ENCODE data around the gene LBH. TPM values are rescaled to one million over a fixed set of nuclear protein-coding genes. Genes with fewer than 3 reads are reported as not detected.

LBH gene
- polyA plus RNA-seq, 1 donor, result 28.6 TPM

DNA sequence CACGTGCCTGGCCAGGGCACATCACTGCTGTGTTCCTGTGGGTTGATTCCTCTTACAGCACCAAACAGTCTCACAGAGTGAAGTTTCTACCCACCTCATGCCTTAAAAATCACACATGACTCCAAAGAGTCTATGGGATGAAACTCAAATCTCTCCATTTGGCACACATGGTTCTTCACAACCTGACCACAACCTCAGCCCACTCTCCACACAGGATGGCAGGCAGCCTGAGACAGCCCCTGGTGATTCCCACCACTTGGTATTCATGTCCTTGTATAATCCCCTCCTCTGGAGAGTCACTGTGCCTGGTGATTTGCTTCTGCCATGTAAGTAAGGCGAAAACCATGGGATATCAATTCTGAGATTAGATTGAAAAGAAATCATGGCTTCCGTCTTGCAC is 46.2 kb downstream of the LBH start:
- DNase-seq, result no peak

DNA sequence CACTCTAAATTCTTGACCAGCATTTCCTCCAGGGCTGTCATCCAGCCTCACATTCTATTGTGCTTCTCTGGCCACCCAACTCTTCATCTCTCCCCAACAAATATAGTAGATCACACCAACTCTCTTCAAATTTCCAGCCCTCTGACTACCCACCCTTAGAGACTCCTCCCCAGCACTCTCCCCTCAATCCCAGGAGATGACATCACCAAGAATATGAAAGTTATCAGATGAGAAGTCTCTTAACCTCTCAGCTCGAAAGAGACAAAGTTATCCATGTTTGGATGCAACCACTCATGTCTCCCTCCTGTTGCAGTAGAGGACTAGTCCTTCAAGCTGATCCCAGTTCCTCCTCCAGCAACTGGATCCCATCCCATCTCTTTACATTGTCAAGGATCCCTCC is 47.1 kb downstream of the LBH start:
- DNase-seq, result no peak

DNA sequence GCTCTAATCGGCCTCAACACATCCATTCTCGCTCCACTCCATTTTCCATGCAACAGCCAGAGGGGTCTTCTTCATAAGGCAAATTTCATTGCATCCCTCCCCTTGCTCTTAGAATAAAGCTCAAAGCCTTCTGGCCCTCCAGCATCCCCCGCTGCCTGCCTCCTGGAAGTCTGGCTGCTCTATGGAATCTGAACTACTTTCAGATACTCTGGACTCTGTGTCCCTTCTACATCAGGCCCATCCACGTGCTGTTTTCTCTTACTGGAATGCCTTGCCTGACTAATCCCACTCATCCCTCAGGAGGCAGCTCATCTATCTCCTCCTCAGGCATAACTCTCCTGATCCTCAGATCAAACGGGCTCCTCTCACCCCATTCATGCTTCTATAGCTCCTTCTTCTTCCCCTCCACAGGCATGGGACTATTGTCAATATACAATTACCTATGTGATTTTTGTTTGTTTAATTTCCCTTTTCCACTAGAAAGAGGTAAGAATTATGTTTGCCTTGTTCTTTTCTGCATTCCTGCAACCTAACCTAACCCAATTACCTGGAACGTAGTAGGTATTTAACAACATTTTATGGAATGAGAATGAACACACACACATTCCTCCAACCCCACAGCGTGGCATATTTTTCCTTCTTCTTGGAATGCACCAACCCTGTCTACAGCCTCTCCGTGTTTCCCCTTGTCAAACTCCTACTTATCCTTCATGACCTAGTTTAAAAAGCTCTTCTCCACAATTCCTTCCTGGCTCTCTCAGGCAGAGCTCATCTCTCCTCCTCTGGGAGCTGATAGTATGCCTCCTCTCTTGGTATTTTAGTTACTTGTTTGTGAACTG is 49.5 kb downstream of the LBH start:
- no peak for DNase-seq

DNA sequence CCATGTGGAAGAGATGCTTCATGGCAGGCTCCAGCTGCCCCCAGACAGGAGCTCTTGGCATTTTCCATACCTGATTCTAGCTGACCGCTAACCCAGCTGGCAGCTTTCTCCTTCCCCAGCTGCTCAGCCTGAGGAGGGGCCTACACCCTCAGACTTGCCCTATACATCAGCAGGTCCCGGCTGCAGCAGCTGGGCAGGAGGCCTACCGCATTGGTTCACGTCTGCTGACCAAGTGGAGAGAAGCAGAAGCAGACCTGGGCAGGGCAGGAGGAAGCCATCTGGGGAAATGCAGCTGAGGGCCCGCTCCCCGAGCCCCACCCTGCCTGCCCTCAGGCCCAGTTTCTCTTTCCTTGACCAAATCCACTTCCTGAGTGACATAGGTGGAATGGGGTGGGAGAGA is 50.7 kb downstream of the LBH start:
- no peak for DNase-seq

DNA sequence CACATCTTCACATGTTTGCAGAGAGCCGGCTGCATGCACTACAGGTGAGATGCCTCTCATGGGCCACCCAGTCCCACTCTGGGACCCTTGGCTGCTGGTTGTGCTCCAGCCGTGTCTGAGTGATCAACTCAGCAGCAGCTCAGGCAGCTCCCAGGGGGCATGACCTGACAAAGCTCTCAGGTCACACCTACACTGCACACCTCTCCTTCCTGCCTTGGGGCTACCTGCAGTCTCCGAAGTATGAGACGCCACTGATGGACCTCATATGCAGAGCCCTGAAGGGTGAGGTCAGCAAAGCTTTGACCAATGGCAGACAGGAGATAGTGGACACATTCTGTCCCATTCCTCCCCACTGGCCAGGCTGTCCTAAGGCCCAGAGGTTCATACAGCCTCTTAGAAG is 51.4 kb downstream of the LBH start:
- DNase-seq, result no peak

DNA sequence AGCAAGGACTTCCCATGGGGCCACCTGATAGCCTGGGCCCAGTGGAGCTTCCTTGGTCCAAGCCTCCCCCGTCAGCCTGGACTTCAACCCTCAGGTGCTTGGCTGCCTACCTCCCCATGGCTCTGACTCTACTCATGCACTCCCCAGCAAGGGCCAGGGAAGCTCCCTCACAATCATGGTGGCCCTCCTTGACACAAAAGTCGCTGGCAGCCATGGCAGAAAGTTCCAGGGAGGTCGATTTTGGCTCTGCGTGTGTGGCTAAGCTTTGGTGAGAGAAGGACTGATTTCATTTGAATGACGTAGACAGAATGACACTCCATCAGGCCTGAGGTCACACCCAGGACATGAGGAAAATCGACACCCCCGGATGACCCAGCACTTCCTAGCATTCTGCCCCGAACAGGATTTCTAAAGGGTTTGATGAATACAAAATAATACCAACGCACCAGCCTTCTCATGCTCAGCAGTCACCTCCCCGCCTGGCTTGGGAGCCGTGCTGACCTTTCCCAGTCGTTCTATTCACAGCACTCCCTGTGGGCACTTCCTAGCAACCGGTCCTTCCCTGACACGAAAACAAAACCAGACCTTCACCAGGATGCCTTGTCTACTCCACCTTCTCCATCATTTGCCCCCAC is 52.7 kb downstream of the LBH start:
- no peak for DNase-seq

DNA sequence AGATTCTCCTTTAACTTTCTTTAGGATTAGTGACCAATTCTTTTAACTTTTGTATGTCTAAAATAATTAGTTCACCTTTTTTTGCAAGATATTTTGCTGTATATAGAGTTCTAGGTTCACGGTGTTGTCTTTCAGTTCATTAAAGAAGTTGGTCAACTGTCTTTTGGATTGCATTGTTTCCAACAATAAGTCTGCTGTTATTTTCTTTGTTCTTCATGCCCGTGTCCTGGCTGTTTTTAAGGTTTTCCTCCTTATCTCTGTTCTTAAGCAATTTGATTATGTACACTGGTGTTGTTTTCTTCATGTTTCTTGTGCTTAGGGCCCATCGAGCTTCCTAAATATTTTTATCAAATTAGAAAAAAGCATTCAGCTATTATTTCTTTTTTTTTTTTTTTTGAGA is 54.4 kb downstream of the LBH start:
- no peak for DNase-seq

DNA sequence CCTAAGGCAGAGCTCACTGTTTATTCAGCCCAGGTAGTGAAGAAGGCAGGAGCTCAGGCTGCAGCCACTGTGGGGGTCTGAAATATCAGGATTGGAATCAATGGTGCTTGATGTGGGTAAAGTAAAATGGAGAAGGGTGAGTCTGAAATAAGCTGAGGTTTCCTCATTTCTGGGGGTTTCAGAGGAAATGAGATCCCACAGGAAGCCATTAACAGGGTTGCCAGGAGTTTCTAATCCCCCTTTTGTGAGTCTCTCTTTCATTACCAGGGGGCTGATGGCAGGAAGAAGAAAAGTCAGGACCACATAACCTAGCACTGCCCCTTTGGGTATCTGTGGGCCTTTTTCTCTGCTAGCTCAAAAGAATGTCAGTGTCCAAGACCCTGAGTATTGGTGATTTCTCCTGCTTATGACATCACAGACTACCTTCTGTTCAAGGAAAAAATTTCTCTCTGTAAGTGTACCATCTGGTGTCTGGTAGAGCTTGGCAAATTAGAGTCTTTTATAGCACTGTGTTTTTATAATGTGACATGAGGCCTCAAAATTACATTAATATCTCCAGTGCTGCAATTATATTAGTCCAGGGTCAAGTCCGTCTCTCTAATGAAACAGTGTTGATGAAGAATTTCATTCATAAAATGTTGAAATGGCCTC is 56.0 kb downstream of the LBH start:
- no peak for DNase-seq

DNA sequence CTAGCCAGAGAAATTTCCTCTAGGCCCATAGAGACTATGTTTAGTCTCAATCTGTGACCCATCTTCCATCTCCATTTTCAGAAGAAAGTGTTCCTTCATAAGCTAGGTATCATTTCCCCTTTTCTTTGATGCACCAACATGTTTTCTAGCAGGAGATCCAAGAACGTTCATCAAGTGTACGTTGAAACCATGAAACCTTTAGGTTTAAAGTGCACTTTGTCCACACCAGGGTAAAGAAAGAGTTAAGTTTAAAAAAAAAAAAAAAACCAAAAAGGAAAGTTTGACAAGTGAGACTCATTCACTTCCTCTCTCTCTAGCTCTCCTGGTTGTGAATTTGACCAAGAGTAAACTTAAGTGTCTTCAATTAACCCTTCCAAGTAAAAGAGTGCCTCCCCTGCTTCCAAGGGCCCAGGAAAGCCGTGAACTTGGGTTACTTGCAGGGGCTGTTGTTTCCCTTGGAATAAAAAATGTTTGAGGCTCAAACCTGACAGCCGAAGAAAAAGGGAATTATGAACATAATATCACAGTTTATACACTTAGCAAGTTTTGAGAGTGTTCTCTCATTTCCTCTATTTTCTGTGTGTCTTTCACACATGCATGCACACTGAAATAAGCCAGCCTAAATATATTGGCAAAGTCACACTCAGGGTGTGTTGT is 56.7 kb downstream of the LBH start:
- DNase-seq, result no peak

DNA sequence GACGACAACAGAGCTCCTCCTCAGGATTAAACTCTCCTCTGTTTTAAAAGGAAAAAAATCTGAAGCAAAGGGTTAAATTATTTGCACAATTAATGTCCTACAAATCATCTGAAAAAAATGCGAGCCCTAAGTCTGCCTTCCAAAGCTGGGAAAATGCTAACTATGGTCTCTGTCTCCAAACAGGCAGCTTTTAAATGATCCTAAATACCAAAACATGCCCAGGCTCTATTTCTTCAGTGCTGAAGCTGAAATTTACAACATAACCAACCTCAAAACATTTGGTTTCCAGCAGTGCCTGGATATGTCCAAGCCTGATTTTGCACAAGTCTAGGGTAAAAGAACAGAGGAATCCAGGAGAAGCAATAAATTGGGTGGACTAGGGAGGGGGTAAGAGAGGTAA is 57.2 kb downstream of the LBH start:
- no peak for DNase-seq

DNA sequence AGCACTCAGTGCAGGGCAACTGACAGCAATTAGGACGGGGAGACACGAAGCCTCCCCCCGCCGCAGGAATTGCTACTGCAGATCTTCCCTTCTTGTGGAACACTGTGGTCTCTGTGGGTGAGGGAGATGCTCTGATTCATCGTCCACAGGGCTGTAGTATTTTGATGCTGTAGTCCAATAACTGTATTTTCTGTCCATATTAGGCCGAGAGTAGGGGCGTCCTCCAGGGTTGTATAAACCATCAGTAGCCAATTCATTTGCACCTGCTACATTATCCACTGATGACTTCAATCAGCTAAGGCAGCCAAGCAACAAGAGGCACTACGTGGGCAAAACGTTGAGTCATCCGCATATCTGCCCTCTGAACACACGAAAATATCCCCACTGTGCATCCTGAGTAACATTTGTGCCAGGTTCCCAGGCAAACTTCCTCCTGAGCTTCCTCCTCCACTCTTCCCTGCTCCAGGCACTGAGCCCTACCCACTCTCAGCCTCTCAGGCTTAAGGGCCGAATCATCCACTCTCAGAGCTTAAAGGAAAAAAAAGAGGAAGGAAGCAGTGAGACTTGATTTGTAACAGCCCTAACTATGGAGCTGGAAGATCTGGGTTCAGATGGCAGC is 62.1 kb downstream of the LBH start:
- no peak for DNase-seq

DNA sequence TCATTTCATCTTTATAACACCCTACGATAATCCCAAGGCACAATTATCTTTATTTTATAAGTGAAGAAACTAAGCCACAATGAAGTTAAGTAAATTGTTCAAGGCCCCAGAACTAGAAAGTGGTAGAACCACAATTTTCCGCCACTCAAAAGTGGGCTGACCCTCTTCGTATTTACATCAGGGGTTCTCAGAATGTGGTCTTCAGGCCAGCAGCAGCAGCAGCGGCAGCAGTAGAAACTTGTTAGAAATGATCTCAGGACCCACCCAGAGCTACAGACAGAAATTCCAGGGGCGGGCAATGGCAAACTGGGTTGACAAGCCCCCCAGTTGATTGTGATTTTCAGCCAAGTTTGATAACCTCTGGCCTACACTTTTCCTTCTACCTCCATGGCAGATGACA is 62.8 kb downstream of the LBH start:
- DNase-seq, result no peak

DNA sequence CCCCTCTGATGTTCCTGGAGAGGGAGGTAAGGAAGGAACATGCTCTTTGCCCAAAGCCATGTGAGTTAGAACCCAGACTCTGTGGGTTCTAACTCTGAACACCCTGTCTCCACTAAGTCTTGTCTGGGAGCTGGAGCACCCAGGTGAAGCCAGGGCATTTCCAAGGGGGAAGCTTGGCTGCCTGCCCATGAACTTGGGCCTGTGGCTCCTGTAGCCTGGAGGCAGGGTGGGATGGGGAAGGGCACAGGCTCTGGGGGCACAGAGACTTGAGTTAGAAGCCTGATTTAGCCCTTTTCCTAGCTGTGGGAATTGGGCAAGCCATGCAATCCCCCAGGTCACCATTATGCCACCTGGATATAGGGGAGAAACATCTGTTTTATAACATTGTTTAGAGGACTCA is 65.2 kb downstream of the LBH start:
- no peak for DNase-seq

DNA sequence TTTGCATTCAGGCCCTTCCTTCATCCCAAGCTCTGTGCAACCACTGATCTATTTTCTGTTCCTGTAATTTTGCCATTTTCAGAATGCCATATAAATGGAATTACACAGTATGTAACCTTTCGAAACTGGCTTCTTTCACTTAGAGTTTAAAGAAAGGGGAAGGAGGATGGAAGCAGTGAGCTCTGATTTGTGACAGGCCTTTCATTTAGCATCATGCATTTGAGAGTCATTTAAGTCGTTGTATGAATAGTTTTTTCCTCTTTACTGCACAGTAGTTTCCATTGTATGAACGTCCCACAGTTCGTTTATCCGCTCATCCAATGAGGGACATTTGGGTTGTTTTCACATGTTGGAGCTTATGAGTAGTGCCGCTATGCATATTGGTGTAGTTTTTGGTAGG is 67.0 kb downstream of the LBH start:
- DNase-seq, result no peak

DNA sequence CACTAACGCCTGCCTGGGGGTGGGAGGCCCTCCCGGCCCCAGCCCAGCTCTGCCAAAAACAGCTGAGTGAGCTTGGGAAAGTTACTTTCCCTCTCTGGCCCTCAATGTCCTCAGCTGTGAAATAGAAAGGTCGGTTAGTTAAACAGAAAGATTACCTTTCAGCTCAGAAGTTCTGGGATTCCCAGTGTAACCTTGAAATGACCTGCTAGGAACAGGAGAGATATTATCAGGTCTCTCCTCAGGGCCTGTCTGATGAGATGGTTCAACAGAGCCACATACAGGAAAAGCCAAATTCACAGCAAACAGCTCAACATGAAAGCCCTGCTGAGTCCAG is 68.8 kb downstream of the LBH start:
- no peak for DNase-seq

DNA sequence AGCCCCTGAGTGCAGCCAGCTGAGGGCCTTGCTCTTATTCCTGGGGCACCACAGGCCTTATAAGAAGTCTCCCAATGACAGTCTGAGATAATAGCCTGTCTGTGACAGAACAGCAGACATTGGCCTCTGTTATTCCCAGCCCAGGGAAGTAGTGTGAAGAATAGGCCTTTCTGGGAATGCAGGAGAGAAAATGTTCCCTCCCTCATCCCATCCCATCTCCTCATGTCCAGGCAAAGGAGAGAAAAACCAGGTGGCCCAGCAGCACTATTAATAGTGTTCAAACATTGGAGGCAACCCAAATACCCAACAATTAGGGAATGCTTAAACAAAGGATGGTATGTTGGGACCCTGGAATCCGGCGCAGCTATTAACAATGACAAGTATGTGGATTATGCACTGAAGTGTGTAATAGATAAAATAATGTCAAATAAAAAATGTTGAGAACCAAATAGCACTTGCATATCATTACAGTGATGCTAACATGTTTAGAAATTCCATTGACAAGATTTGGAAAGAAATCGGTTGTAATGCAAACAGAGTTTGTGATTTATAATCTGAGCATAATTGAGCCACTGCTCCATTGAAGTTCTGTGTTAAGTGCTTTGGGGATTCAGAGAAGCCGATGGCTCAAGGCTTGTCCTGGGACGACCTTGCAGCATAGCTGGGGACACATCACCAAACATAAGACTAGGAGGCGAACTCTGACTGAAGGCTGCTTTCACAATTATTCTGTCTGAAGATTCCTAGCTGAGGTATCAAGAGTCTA is 69.3 kb downstream of the LBH start:
- no peak for DNase-seq

DNA sequence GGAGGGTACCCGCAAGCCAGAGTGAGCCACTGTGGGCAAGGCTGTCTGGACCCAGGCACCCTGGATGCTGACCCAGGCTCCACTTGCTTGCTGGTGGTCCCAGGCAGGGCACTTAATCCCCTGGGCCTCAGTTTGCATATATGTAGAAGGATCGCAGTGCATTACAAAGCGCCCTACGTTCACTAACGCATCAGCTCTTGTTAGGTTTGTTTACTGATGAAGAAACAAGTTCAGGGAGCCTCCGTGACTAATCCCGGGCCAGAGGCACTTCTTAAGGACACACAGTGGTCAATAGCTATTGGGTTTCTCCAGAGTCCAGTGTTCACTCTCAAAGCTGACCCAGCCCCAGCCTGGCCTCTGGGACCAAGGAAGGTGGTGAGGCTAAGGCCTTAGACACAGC is 70.2 kb downstream of the LBH start:
- no peak for DNase-seq

DNA sequence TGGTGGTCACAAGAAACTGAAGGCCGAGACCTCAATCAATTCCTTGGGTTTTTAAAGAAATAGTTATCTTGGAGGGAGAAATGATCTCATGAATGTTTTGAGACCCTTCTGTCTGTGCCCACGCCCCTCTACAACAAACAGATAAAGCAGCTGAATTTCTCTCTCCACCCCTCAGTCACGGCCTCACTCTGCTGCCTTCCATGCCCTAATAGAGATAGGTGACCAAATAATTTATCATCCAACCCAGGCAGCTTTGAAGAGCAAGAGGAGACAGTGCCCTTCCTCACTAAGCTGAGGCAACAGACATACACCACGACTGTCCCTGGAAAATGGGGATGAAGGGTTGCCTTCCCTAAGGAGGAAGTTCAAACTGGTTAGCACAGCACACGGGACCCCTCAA is 71.2 kb downstream of the LBH start:
- DNase-seq, result no peak

DNA sequence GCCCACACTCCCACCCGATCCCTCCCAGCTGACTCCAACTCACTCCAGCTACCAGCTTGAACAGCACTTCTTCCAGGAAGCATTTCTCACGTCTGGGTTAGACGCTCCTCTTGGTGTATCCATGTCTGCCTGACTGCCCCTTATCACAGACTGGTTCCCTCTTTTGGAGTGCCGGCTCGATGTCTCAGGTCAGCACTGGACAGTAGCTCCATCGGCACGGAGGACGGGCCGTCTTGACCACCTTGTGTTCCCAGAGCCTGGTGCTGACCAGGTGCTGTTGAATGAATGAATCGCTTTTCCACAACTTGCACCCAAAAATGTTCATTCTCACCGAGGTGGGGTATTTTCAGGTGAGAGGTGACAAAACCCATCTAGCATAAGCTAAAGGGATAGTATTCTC is 71.8 kb downstream of the LBH start:
- DNase-seq, result no peak

DNA sequence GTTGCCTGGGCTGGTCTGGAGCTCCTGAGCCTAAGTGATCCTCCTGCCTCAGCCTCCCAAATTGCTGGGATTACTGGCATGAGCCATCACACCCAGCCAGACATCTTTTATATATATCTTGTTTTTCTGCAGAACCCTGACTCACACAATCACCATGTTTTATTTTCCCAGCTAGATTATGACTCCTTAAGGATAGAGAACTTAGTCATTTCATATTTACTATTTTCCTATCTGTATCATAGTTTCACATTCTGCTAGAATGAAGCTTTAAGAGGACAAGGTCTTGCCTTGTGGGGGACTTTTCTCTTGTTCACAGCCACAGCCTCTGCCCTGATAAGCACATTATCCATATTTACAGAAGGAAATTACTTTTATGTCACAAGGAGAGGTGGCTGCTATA is 73.9 kb downstream of the LBH start:
- DNase-seq, result no peak

DNA sequence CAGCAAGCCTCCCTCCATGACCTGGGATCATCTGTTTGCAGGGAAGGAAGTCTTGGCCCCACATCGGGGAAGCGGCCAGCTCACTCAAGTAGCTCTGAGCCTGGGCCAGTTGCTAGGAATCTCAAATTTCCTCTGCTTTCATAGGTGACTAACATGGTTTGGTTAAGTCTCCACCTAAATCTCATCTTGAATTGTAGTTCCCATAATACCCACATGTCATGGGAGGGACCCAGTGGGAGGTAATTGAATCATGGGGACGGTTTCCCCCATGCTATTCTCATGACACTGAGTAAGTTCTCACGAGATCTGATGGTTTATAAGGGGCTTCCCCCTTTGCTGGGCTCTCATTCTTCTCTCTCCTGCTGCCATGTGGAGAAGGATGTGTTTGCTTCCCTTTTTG is 75.2 kb downstream of the LBH start:
- DNase-seq, result no peak

DNA sequence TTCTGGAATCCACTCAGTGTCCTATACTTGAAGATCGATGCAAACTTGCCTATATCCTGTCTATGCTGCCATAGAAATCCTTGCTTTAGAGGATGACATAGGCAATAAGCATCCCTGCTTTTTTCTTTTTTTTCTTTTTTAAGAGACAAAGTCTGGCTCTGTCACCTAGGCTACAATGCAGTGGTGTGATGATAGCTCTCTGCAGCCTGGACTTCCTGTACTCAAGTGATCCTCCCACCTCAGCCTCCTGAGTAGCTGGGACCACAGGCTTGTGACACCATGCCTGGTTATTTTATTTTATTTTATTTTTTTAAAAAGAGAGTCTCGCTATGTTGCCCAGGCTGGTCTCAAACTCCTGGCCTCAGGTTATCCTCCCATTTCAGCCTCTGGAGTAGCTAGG is 76.9 kb downstream of the LBH start:
- no peak for DNase-seq
